ENCODE measurements around the gene ZNF821. TPM values are rescaled to one million over a fixed set of nuclear protein-coding genes. Genes with fewer than 3 reads are reported as not detected.

Gene ZNF821
- total RNA-seq, 2 donors from 2014 or later, result 8.6 to 8.9 TPM

DNA sequence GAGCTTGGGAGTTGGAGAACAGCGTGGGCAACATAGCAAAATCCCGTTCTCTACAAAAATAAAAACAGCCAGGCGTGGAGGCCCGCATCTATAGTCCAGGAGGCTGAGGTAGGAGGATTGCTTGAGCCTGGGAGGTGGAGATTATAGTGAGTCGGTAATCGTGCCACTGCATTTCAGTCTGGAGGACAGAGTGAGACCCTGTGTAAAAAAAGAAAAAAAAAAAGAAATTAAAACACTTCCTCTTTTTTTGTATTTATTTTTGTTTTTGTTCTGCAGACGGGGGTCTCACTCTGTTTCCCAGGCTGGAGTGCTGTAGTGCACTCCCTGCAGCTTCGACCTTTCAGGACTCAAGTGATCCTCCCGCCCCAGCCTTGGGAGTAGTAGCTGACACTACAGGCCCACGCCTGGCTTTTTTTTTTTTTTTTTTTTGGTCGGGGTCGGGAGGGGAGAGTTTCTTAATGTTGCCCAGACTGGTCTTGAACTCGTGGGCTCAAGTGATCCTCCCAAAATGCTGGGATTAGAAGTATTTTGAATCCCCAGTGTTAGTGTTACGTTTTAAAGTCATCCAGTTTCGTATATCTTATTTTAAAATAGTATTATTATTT is 12.9 kb upstream of the ZNF821 start:
- Histone ChIP-seq H3K27ac (peak overlapping the region in 2 of 4 donors; percentile 95 to 99), H3K4me3 (no peak overlapping the region), H3K4me1 (peaks cover 60% of the 10 kb centered on the region), H3K27me3 (no peaks in the 10 kb centered on the region), H3K9me3 (no peaks in the 10 kb centered on the region), H3K36me3 (replicated peaks in 1 of 2; ENCODE audit: insufficient read depth in 1 of 2, low read depth in 2 of 2) (no peaks in the 10 kb centered on the region)
- ATAC-seq (no peak), DNase-seq (no peak)
- TF ChIP-seq, protein P1, sequence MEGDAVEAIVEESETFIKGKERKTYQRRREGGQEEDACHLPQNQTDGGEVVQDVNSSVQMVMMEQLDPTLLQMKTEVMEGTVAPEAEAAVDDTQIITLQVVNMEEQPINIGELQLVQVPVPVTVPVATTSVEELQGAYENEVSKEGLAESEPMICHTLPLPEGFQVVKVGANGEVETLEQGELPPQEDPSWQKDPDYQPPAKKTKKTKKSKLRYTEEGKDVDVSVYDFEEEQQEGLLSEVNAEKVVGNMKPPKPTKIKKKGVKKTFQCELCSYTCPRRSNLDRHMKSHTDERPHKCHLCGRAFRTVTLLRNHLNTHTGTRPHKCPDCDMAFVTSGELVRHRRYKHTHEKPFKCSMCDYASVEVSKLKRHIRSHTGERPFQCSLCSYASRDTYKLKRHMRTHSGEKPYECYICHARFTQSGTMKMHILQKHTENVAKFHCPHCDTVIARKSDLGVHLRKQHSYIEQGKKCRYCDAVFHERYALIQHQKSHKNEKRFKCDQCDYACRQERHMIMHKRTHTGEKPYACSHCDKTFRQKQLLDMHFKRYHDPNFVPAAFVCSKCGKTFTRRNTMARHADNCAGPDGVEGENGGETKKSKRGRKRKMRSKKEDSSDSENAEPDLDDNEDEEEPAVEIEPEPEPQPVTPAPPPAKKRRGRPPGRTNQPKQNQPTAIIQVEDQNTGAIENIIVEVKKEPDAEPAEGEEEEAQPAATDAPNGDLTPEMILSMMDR (IDR thresholded peaks at IDR 0.05), result no peak
- no peak for TF ChIP-seq POLR2A (IDR thresholded peaks at IDR 0.05)
- intact Hi-C loops (cut with DNase I), result loop anchor here (10.0 kb wide), 1 partner anchor 82 kb away; no protein-coding TSS in a partner anchor
- WGBS, 2 donors, result 52 to 62% methylated on average over 15 of the region's 15 CpGs

DNA sequence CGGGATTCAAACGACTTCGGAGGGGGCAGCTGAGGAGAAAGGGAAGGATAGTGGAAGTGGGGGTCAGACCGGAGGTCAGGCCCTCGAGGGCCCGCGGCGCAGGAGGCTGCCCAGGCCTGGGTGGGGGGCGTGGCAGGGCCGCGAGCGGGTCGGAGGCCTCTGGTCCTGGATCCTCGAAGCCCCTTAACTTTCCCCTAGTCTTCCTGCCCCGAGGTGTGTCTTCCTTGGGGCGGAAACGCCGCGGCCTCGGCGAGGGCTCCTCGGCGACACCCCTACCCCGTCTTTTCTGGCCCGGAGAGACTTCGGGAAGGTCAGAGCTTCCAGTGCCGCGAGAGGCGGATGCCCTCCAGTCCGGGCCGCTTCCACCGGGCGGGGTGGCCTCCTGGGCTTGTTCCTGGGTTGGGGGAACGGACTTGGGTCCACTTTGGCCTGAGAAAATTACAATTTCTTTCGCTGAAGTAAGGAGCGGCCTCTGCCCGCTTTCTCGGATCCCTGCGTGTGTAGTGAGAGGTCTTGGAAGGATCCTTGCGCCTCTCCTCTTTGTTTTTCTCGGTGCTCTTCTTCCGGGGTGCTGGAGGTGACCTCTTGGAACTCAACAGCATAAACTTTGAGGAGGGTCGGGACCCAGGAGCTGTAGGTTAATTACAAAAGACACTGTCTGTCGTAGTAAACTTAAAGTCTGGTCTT is 11.8 kb upstream of the ZNF821 start:
- Histone ChIP-seq H3K27me3 (no peaks in the 10 kb centered on the region), H3K27ac (peak overlapping the region; percentile 80 to 99 (median 96)), H3K4me3 (peak overlapping the region; percentile 57 to 100), H3K36me3 (replicated peaks in 1 of 2; ENCODE audit: insufficient read depth in 1 of 2, low read depth in 2 of 2) (no peaks in the 10 kb centered on the region), H3K4me1 (peaks cover 51% of the 10 kb centered on the region), H3K9me3 (no peaks in the 10 kb centered on the region)
- TF ChIP-seq, protein P1 (IDR thresholded peaks at IDR 0.05), result no peak
- peak; percentile 23 to 33 (median 26) for DNase-seq
- peak; percentile 15 for ATAC-seq
- 0% methylated on average over 8 to 44 of the region's 44 CpGs for WGBS, 2 donors
- intact Hi-C loops (cut with DNase I), result loop anchor here (10.0 kb wide), 1 partner anchor 81 kb away; no protein-coding TSS in a partner anchor

DNA sequence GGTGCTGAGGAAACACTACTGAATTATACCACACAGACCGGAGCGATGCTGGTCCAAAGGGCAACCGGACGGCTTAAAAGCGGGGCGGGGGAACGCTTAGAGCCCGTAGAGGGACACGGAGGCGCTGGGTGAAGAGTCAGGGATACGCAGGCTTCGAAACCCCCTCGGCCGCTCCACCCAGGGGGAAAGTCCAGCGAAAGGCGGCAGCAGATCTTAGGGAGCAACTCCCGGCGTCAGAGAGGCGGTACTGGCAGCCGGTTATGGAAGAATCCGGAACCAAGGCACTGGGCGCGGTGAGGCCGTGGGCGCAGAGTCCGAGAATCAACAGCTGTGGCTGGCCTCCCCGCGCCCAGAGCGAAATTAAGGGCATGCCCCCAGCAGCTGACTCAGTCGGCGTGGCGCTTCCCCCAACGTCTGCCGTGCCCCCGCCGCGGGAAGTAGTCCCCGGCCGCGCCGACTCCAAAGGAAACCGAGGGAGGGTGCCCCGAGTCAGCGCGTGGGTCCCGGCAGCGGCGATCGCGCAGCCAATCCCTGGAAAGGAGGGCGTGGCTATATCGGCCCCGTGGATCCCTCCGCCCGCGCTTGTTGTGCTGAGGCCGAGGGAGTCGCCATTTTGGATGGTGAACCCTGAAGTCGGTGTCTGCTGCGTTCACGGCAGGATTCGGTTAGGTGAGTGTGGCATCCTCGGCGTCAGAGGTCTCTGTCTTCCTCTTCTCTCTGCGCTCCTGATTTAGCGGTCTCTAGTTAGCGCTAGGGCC is 11.1 kb upstream of the ZNF821 start, which contains the start of gene IST1:
TSS of gene IST1 (plus strand) at position 611 of the 758 bp plus-strand sequence. CDS start 20,110 bp downstream, outside the sequence.
- 0% methylated on average over 15 to 67 of the region's 67 CpGs for WGBS, 2 donors

DNA sequence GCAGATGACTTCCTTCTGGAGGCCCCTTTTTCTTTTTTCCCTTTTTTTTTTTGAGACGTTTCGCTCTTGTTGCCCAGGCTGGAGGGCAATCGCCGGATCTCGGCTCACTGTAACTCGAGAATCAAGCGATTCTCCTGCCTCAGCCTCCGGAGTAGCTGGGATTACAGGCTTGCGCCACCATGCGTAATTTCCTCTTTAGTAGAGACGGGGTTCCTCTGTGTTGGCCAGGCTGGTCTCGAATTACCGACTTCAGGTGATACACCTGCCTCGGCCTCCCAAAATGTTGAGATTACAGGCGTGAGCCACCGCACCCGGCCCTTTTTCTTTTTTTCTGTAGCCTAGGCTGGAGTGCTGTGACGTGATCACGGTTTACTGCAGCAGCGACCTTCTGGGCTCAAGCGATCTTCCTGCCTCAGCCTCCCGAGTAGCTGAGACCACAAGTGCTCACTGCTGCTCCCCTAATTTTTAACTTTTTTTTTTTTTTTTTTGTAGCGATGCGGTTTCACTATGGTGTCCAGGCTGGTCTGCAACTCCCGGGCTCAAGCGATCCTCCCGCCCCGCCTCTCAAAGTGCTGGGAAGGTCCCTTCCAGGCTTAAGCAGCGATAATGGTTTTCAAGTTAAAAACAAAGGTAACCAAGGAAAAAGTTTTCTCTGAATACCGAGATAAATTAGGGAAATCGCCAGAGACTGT is 10.4 kb upstream of the ZNF821 start:
- TF ChIP-seq POLR2A (IDR thresholded peaks at IDR 0.05), result no peak
- TF ChIP-seq, protein P1 (IDR thresholded peaks at IDR 0.05), result peak in 1 of 7 experiments; percentile 13
- ATAC-seq (peak; percentile 14), DNase-seq (peak; percentile 42 to 66 (median 59))
- H3K27me3 ChIP-seq, result no peaks in the 10 kb centered on the region
- H3K27ac ChIP-seq, result peak overlapping the region; percentile 80 to 99 (median 96)
- H3K4me3 ChIP-seq, result peak overlapping the region; percentile 57 to 100
- intact Hi-C loops (cut with DNase I), result loop anchor here (10.0 kb wide), 1 partner anchor 80 kb away; no protein-coding TSS in a partner anchor
- no peaks in the 10 kb centered on the region for H3K36me3 ChIP-seq (replicated peaks in 1 of 2; ENCODE audit: insufficient read depth in 1 of 2, low read depth in 2 of 2)
- WGBS, 2 donors, result 0 to 1% methylated on average over 25 to 31 of the region's 31 CpGs
- peaks cover 37% of the 10 kb centered on the region for H3K4me1 ChIP-seq
- H3K9me3 ChIP-seq, result no peaks in the 10 kb centered on the region

More for the DNA sequence above, 11.1 kb upstream of the ZNF821 start, which contains the start of gene IST1:
- intact Hi-C loops (cut with DNase I), result loop anchor here (10.0 kb wide), 1 partner anchor 80 kb away; no protein-coding TSS in a partner anchor
- Histone ChIP-seq H3K4me3 (peak within 1 kb of the TSS; percentile 57 to 100), H3K27me3 (no peaks in the 10 kb centered on the region), H3K4me1 (peaks cover 45% of the 10 kb centered on the region), H3K9me3 (no peaks in the 10 kb centered on the region), H3K36me3 (replicated peaks in 1 of 2; ENCODE audit: insufficient read depth in 1 of 2, low read depth in 2 of 2) (no peaks in the 10 kb centered on the region), H3K27ac (peak within 1 kb of the TSS; percentile 80 to 99 (median 96))
- peak; percentile 93 to 96 (median 96) for TF ChIP-seq POLR2A (IDR thresholded peaks at IDR 0.05)
- TF ChIP-seq, protein P1 (IDR thresholded peaks at IDR 0.05), result peak in 1 of 7 experiments; percentile 8
- DNase-seq (peak; percentile 97 to 98 (median 98)), ATAC-seq (peak; percentile 96)

All from body of pancreas (tissue), 4 donors.